HuH-7.5 (cell line): ENCODE data around the gene SLC12A9.
"Not testable (repeated sequence)": the region's sequence is repeated elsewhere in the genome, so short reads cannot be mapped to it uniquely, and the experiment has no call there.

Experiments
- DNase-seq: peaks from one replicate; pipeline ENCODE4 v3.0.0; 2011; ENCODE audit warnings: low spot score

SLC12A9 gene

GRCh38 chr7:100897772-100898454 is 45.4 kb downstream of the SLC12A9 start:
- DNase-seq = no peak

- no peak for DNase-seq
Measured at GRCh38 chr7:100899432-100899831, 46.9 kb downstream of the SLC12A9 start.

GRCh38 chr7:100900978-100901377 is 48.5 kb downstream of the SLC12A9 start:
- DNase-seq = no peak

GRCh38 chr7:100901921-100902332 is 49.4 kb downstream of the SLC12A9 start:
- no peak for DNase-seq

- DNase-seq = no peak
Measured at GRCh38 chr7:100902638-100903037, 50.1 kb downstream of the SLC12A9 start.

- no peak for DNase-seq
Measured at GRCh38 chr7:100908512-100908911, 56.0 kb downstream of the SLC12A9 start.

- DNase-seq = not testable (repeated sequence)
Measured at GRCh38 chr7:100910443-100910842, 57.9 kb downstream of the SLC12A9 start.

- DNase-seq = no peak
Measured at GRCh38 chr7:100911484-100911883, 59.0 kb downstream of the SLC12A9 start.

GRCh38 chr7:100914208-100914878 is 61.8 kb downstream of the SLC12A9 start:
- no peak for DNase-seq

GRCh38 chr7:100914879-100915447 is 62.5 kb downstream of the SLC12A9 start:
- DNase-seq = no peak
